ENCODE data around the gene RPS27A. TPM values are rescaled to one million over a fixed set of nuclear protein-coding genes. Genes with fewer than 3 reads are reported as not detected.

The RPS27A gene
- total and polyA plus RNA-seq, 3 donors from 2014 or later = 371 to 857 (median 618) TPM

DNA sequence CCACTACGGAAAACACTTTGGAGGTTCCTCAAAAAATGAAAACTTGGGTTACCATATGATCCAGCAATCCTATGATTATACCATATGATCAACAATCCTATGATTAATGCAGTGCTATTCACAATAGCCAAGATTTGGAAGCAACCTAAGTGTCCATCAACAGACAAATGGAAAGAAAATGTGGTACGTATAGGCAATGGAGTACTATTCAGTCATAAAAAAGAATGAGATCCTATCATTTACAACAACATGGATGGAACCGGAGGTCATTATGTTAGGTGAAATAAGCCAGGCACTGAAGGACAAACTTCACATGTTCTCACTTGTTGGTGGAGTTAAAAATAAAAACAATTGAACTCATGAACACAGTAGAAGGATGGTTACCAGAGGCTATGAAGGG, 28.0 kb upstream of the RPS27A start:
- H3K4me3 ChIP-seq = no peak overlapping the region
- intact Hi-C loops (cut with DNase I; ENCODE audit: low total_unique reads) = no loop called here
- H3K4me1 ChIP-seq = no peaks in the 10 kb centered on the region
- H3K27me3 ChIP-seq = no peaks in the 10 kb centered on the region
- no peak for DNase-seq
- WGBS, 2 donors = 98 to 100% methylated on average over 3 of the region's 3 CpGs
- no peaks in the 10 kb centered on the region for H3K9me3 ChIP-seq
- H3K36me3 ChIP-seq (ENCODE audit: low read depth, missing control alignments) = no peaks in the 10 kb centered on the region
- TF ChIP-seq POLR2A (IDR thresholded peaks at IDR 0.05) = no peak
- TF ChIP-seq, protein P1, sequence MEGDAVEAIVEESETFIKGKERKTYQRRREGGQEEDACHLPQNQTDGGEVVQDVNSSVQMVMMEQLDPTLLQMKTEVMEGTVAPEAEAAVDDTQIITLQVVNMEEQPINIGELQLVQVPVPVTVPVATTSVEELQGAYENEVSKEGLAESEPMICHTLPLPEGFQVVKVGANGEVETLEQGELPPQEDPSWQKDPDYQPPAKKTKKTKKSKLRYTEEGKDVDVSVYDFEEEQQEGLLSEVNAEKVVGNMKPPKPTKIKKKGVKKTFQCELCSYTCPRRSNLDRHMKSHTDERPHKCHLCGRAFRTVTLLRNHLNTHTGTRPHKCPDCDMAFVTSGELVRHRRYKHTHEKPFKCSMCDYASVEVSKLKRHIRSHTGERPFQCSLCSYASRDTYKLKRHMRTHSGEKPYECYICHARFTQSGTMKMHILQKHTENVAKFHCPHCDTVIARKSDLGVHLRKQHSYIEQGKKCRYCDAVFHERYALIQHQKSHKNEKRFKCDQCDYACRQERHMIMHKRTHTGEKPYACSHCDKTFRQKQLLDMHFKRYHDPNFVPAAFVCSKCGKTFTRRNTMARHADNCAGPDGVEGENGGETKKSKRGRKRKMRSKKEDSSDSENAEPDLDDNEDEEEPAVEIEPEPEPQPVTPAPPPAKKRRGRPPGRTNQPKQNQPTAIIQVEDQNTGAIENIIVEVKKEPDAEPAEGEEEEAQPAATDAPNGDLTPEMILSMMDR (IDR thresholded peaks at IDR 0.05) = no peak
- H3K27ac ChIP-seq = no peak overlapping the region

DNA sequence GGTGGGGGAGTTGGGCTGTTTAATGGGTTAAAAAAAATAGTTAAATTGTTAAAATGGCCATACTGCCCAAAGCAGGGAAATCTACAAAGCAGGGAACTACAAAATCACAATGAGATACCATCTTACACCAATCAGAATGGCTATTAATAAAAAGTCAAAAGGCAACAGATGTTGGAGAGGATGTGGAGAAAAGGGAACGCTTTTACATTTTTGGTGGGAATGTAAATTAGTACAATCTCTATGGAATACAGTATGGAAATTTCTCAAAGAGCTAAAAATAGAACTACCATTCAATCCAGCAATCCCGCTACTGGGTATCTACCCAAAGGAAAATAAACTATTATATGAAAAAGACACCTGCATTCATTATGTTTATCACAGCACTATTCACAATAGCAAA, 27.5 kb upstream of the RPS27A start:
- Histone ChIP-seq H3K9me3 (no peaks in the 10 kb centered on the region), H3K27ac (no peak overlapping the region), H3K27me3 (no peaks in the 10 kb centered on the region), H3K4me1 (no peaks in the 10 kb centered on the region), H3K36me3 (ENCODE audit: low read depth, missing control alignments) (no peaks in the 10 kb centered on the region), H3K4me3 (no peak overlapping the region)
- TF ChIP-seq, protein P1 (IDR thresholded peaks at IDR 0.05) = no peak
- TF ChIP-seq POLR2A (IDR thresholded peaks at IDR 0.05) = no peak
- no peak for DNase-seq
- intact Hi-C loops (cut with DNase I; ENCODE audit: low total_unique reads) = no loop called here
- WGBS, 2 donors = 90 to 93% methylated on average over 2 of the region's 2 CpGs

DNA sequence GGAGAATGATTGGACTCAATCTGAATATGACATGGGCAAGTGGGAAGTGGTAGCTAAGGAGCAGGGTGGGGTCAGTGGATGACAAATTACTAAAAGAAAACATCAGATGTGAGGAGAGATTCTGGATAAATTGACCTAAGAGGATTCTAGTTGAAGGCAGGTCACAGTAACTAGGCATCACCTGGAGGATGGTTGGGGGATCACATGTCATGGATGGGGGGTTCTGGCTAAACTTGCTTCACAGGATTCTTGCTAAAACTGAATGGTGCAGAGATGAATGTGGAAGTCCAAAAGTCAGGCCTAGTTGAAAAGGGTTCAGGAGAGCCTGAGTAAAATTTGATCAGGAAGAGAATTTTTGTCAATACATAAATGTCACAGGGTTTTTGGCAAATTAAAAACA, 18.7 kb upstream of the RPS27A start:
- H3K4me1 ChIP-seq = no peaks in the 10 kb centered on the region
- H3K9me3 ChIP-seq = no peaks in the 10 kb centered on the region
- intact Hi-C loops (cut with DNase I; ENCODE audit: low total_unique reads) = no loop called here
- H3K27me3 ChIP-seq = no peaks in the 10 kb centered on the region
- H3K36me3 ChIP-seq (ENCODE audit: low read depth, missing control alignments) = no peaks in the 10 kb centered on the region
- TF ChIP-seq, protein P1 (IDR thresholded peaks at IDR 0.05) = no peak
- no peak for TF ChIP-seq POLR2A (IDR thresholded peaks at IDR 0.05)
- H3K27ac ChIP-seq = no peak overlapping the region
- H3K4me3 ChIP-seq = no peak overlapping the region
- no peak for DNase-seq

DNA sequence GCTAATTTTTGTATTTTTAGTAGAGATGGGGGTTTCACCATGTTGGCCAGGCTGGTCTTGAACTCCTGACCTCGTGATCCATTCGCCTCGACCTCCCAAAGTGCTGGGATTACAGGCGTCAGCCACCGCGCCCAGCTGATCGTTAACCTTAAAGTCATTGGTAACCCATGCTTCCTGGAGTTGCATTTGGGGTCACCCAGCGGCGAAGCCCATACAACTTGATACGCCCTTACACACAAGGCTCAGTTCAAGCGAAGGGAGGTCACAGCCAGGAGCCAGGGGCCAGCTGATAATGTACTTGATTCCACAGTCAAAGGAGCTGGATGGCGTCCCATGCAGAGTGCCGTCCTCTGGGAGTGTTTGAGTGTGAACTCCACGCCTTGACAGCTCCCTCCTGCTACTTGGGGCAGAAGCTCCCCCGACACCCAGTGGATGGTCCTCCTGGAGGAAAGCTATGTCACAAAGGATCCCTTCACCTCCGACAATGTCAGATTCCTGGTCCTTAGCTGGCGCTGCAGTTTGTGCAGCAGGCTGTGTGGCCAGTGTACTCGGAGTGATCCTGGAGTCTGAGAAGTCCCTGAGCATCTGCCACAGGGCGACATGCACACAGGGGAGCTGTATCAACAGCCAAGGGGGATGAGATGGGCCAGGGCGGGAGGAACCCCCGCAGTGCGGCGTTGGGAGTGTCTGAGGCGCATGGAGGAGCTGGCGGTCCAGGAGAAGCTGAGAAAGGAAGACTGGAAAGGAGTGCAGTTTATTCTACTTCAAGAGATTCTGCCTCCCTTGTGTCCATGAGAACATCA, 8.3 kb upstream of the RPS27A start:
- Histone ChIP-seq H3K4me1 (peaks cover 5% of the 10 kb centered on the region), H3K27me3 (no peaks in the 10 kb centered on the region), H3K9me3 (no peaks in the 10 kb centered on the region), H3K4me3 (peak overlapping the region; percentile 67 to 84), H3K36me3 (ENCODE audit: low read depth, missing control alignments) (no peaks in the 10 kb centered on the region), H3K27ac (peak overlapping the region; percentile 89 to 95)
- no peak for TF ChIP-seq POLR2A (IDR thresholded peaks at IDR 0.05)
- TF ChIP-seq, protein P1 (IDR thresholded peaks at IDR 0.05) = no peak
- peak; percentile 17 for DNase-seq
- intact Hi-C loops (cut with DNase I; ENCODE audit: low total_unique reads) = no loop called here
- WGBS, 2 donors = 56 to 69% methylated on average over 17 to 25 of the region's 25 CpGs

DNA sequence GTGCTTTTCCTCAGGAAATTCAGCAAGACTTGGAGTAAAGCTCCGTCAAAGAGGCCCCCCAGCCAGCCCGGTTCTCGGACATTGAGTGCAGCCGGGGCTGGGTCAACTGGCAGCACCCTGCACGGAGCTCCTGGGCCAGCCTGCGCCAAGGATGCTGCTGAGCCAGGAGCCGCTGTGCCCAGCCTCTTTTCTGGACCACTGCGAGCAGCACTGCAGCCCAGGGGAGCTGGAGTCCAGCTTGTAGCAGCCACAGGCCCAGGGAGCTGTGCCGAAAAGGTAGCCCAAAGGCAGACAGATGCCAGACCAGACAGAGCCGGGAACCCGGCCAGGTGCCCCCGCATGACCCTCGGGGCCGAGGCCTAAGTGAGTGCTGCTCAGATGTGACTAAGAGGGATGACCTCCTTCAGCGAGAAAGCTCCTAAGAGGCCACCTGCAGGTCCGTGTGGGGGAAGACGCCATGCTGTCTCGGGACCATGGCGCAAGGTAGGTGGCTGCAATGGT, 7.7 kb upstream of the RPS27A start:
- no peaks in the 10 kb centered on the region for H3K36me3 ChIP-seq (ENCODE audit: low read depth, missing control alignments)
- no peak overlapping the region for H3K4me3 ChIP-seq
- DNase-seq = no peak
- H3K27ac ChIP-seq = no peak overlapping the region
- peaks cover 5% of the 10 kb centered on the region for H3K4me1 ChIP-seq
- H3K9me3 ChIP-seq = no peaks in the 10 kb centered on the region
- H3K27me3 ChIP-seq = no peaks in the 10 kb centered on the region
- 48 to 71% methylated on average over 14 to 19 of the region's 19 CpGs for WGBS, 2 donors
- intact Hi-C loops (cut with DNase I; ENCODE audit: low total_unique reads) = no loop called here
- TF ChIP-seq, protein P1 (IDR thresholded peaks at IDR 0.05) = no peak
- TF ChIP-seq POLR2A (IDR thresholded peaks at IDR 0.05) = no peak
